IMR-90 (cell line): Measurements from ENCODE around the gene DNAH8. TPM values are rescaled to one million over a fixed set of nuclear protein-coding genes. Genes with fewer than 3 reads are reported as not detected.

Experiments
- ATAC-seq: fragments of 200-7000 bp; cut with Tn5 transposase; 2 replicates; pipeline ENCODE4 v1.9.1; 2020; ENCODE audit warnings: low read depth, mild to moderate bottlenecking, moderate library complexity
- BruUV-seq: library from RNA; stranded (reverse); fragments of 400-500 nt; replicated peaks from 2 replicates; lab custom pipeline; 2021; lab: Mats Ljungman, UMichigan
- CTCF ChIA-PET: fragments of 300-600 bp; formaldehyde crosslinking; extraction: SDS; loops from one replicate; lab custom pipeline; 2021; ENCODE audit warnings: antibody characterized with exemption; lab: Yijun Ruan, JAX
- POLR2A ChIA-PET: fragments of 300-600 bp; sonication (Branson Sonifier 250); formaldehyde crosslinking; loops from one replicate; lab custom pipeline; 2022; ENCODE audit warnings: antibody characterized with exemption; ENCODE audit not compliant: unreplicated experiment; lab: Charles Lee
- DNase-seq: peaks from one replicate; pipeline ENCODE4 v3.0.0; 2013
- H2AFZ ChIP-seq: replicated peaks from 2 replicates; pipeline ENCODE3; 2013; ENCODE audit warnings: low read length, mild to moderate bottlenecking; ENCODE audit not compliant: poor library complexity
- H2AK5ac ChIP-seq: 2 replicates; pipeline ENCODE4 v1.6.1; 2013; ENCODE audit warnings: low read depth, low read length, inconsistent platforms
- H2AK9ac ChIP-seq: replicated peaks from 2 replicates; pipeline ENCODE3; 2013; ENCODE audit warnings: mild to moderate bottlenecking, low read depth, low read length, moderate library complexity; ENCODE audit not compliant: poor library complexity
- H2BK120ac ChIP-seq: 2 replicates; pipeline ENCODE4 v1.6.1; 2013; ENCODE audit warnings: low read depth, low read length, inconsistent platforms
- H2BK15ac ChIP-seq: 3 replicates; pipeline ENCODE4 v1.6.1; 2013; ENCODE audit warnings: low read depth, low read length, inconsistent platforms
- H2BK20ac ChIP-seq: 2 replicates; pipeline ENCODE4 v1.6.1; 2013; ENCODE audit warnings: low read depth, mild to moderate bottlenecking, inconsistent platforms, low read length, moderate library complexity
- H2BK5ac ChIP-seq: 2 replicates; pipeline ENCODE4 v1.6.1; 2013; ENCODE audit warnings: mild to moderate bottlenecking, low read depth, low read length, inconsistent platforms; ENCODE audit not compliant: poor library complexity, severe bottlenecking
- H3K14ac ChIP-seq: replicated peaks from 2 replicates; pipeline ENCODE4 v1.6.1; 2013; ENCODE audit warnings: low read depth, low read length, inconsistent platforms
- H3K18ac ChIP-seq: 2 replicates; pipeline ENCODE4 v1.6.1; 2013; ENCODE audit warnings: low read depth, low read length, control low read depth
- H3K23ac ChIP-seq: 2 replicates; pipeline ENCODE4 v1.6.1; 2013; ENCODE audit warnings: low read depth, low read length, inconsistent platforms
- H3K27ac ChIP-seq: 2 replicates; pipeline ENCODE4 v1.5.1; 2013; ENCODE audit warnings: mild to moderate bottlenecking, control low read depth, low read length; ENCODE audit not compliant: insufficient read depth
- H3K27me3 ChIP-seq: 2 replicates; pipeline ENCODE4 v1.6.1; 2013; ENCODE audit warnings: low read length; ENCODE audit not compliant: control insufficient read depth, insufficient read depth
- H3K36me3 ChIP-seq: 2 replicates; pipeline ENCODE4 v1.6.1; 2013; ENCODE audit warnings: low read length, mixed read lengths; ENCODE audit not compliant: control insufficient read depth, insufficient read depth
- H3K4ac ChIP-seq: 2 replicates; pipeline ENCODE4 v1.6.1; 2013; ENCODE audit warnings: low read depth, low read length, inconsistent platforms
- H3K4me1 ChIP-seq: 2 replicates; pipeline ENCODE4 v1.6.1; 2013; ENCODE audit warnings: low read length, mixed read lengths; ENCODE audit not compliant: control insufficient read depth, insufficient read depth
- H3K4me2 ChIP-seq: 2 replicates; pipeline ENCODE4 v1.6.1; 2013; ENCODE audit warnings: low read depth, mild to moderate bottlenecking, control low read depth, low read length, moderate library complexity
- H3K4me3 ChIP-seq: 2 replicates; pipeline ENCODE4 v1.5.1; 2013; ENCODE audit warnings: low read depth, mild to moderate bottlenecking, control low read depth, low read length, moderate library complexity; ENCODE audit not compliant: insufficient read depth
- H3K56ac ChIP-seq: 2 replicates; pipeline ENCODE4 v1.6.1; 2013; ENCODE audit warnings: low read length, inconsistent platforms; ENCODE audit not compliant: insufficient read depth; ENCODE audit errors: extremely low read depth
- H3K79me1 ChIP-seq, 2 experiments: 2 replicates each; pipeline ENCODE4 v1.6.1; 2013; ENCODE audit warnings: low read length in 2 of 2, inconsistent platforms in 1 of 2, low read depth in 1 of 2
- H3K9ac ChIP-seq: 2 replicates; pipeline ENCODE4 v1.6.1; 2013; ENCODE audit warnings: low read depth, low read length, control low read depth
- H3K9me1 ChIP-seq: 2 replicates; pipeline ENCODE4 v1.6.1; 2013; ENCODE audit warnings: low read length, inconsistent platforms; ENCODE audit not compliant: insufficient read depth
- H3K9me3 ChIP-seq: 2 replicates; pipeline ENCODE4 v1.6.1; 2013; ENCODE audit warnings: low read length; ENCODE audit not compliant: control insufficient read depth, insufficient read depth
- H4K20me1 ChIP-seq: 2 replicates; pipeline ENCODE4 v1.6.1; 2013; ENCODE audit warnings: low read length, inconsistent platforms; ENCODE audit not compliant: insufficient read depth
- H4K5ac ChIP-seq: 2 replicates; pipeline ENCODE4 v1.6.1; 2013; ENCODE audit warnings: mild to moderate bottlenecking, low read depth, low read length, control low read depth
- H4K8ac ChIP-seq, 2 experiments: 2 replicates each; pipeline ENCODE4 v1.6.1; 2013; ENCODE audit warnings: low read depth in 2 of 2, low read length in 2 of 2, control low read depth in 1 of 2, inconsistent platforms in 1 of 2
- H4K91ac ChIP-seq: 2 replicates; pipeline ENCODE4 v1.6.1; 2013; ENCODE audit warnings: low read depth, low read length, inconsistent platforms; ENCODE audit not compliant: insufficient read depth
- BHLHE40 ChIP-seq: fragments of 150-350 bp; IDR thresholded peaks from 2 replicates; pipeline ENCODE4 v1.6.1; 2016; ENCODE audit warnings: mild to moderate bottlenecking, low read depth, low read length
- CTCF ChIP-seq: conservative IDR thresholded peaks from 2 replicates; pipeline ENCODE4 v1.5.1; 2012; ENCODE audit warnings: mild to moderate bottlenecking, low read depth, low read length, improper control_type of control experiment
- FOS ChIP-seq: fragments of 150-350 bp; IDR thresholded peaks from 2 replicates; pipeline ENCODE4 v1.6.1; 2016; ENCODE audit warnings: low read depth, low read length
- MAFK ChIP-seq: IDR thresholded peaks from 2 replicates; pipeline ENCODE4 v1.6.1; 2012; ENCODE audit warnings: low read depth, low read length, improper control_type of control experiment
- MXI1 ChIP-seq: IDR thresholded peaks from 2 replicates; pipeline ENCODE4 v1.6.1; 2012; ENCODE audit warnings: low read depth, mild to moderate bottlenecking, low read length, moderate library complexity, borderline replicate concordance
- NFE2L2 ChIP-seq: fragments of 150-350 bp; IDR thresholded peaks from 2 replicates; pipeline ENCODE4 v1.6.1; 2016; ENCODE audit warnings: low read depth, mild to moderate bottlenecking, low read length
- POLR2A ChIP-seq: IDR thresholded peaks from 2 replicates; pipeline ENCODE4 v1.6.1; 2012; ENCODE audit warnings: mild to moderate bottlenecking, low read depth, low read length
- RAD21 ChIP-seq: IDR thresholded peaks from 2 replicates; pipeline ENCODE4 v1.6.1; 2012; ENCODE audit warnings: low read length, improper control_type of control experiment
- RCOR1 ChIP-seq: IDR thresholded peaks from 2 replicates; pipeline ENCODE4 v1.6.1; 2012; ENCODE audit warnings: mild to moderate bottlenecking, low read length, improper control_type of control experiment; ENCODE audit not compliant: insufficient replicate concordance
- RFX5 ChIP-seq: IDR thresholded peaks from 2 replicates; pipeline ENCODE4 v1.8.0; 2012; ENCODE audit warnings: low read depth, mild to moderate bottlenecking, low read length, moderate library complexity
- SMC3 ChIP-seq: fragments of 150-350 bp; IDR thresholded peaks from 2 replicates; pipeline ENCODE4 v1.6.1; 2016; ENCODE audit warnings: low read depth, mild to moderate bottlenecking, antibody characterized with exemption, low read length, moderate library complexity
- USF2 ChIP-seq: fragments of 150-350 bp; IDR thresholded peaks from 2 replicates; pipeline ENCODE4 v1.6.1; 2017; ENCODE audit warnings: mild to moderate bottlenecking, antibody characterized with exemption, low read length, low read depth
- WGBS, 2 experiments: methylation state at CpG; one replicate each; pipeline versions ENCODE4 v1.1.5 to v1.1.7; 2013; ENCODE audit warnings: missing lambda C conversion rate in 2 of 2; ENCODE audit not compliant: insufficient read length in 1 of 2; ENCODE audit errors: extremely low coverage in 2 of 2; 5-methylcytosine and 5-hydroxymethylcytosine counted together
- dilution Hi-C: fragments of 300-500 bp; cut with HindIII; formaldehyde crosslinking; loops from one replicate; pipeline ENCODE4 v1.14.3; 2018; ENCODE audit warnings: low sequenced_read_pairs; ENCODE audit not compliant: unreplicated experiment
- in situ Hi-C: fragments of 300-500 bp; cut with MboI; formaldehyde crosslinking; loops from 3 replicates; pipeline ENCODE4 v1.14.3; 2019; ENCODE audit warnings: low sequenced_read_pairs, inconsistent platforms, mixed read lengths
- intact Hi-C: fragments of 100-400 bp; cut with micrococcal nuclease; formaldehyde crosslinking; loops from 2 replicates; pipeline ENCODE4 v1.10.0; 2022
- polyA plus RNA-seq, 3 experiments: library from polyadenylated mRNA; depleted of rRNA; stranded (reverse); fragments of >200 nt; gene quantifications; 2 replicates each; pipeline ENCODE4 v1.2.3, GENCODE V29; 2012; ENCODE audit warnings: low replicate concordance in 1 of 3
- total RNA-seq: library from RNA; depleted of rRNA; stranded (reverse); fragments of >200 nt; gene quantifications from 2 replicates; pipeline ENCODE4 v1.2.3, GENCODE V29; 2012

Gene DNAH8
- total and polyA plus RNA-seq, 2 of the 4 experiments (the other 2 are of a cell fraction) = not detected

- Histone ChIP-seq H3K14ac (no peak overlapping the region), H3K4me1 (no peaks in the 10 kb centered on the region), H2BK120ac (no peak overlapping the region), H3K18ac (no peak overlapping the region), H2AK5ac (no peak overlapping the region), H2BK5ac (no peak overlapping the region), H3K23ac (no peak overlapping the region), H3K27me3 (peaks cover 7% of the 10 kb centered on the region), H3K4ac (no peak overlapping the region), H3K9me3 (no peaks in the 10 kb centered on the region), H3K4me3 (no peak overlapping the region), H2AFZ (no peak overlapping the region), H3K56ac (no peak overlapping the region), H3K79me1 (no peaks in the 10 kb centered on the region), H2AK9ac (no peak overlapping the region), H2BK15ac (no peak overlapping the region), H4K5ac (no peak overlapping the region), H3K9me1 (no peaks in the 10 kb centered on the region), H4K20me1 (no peaks in the 10 kb centered on the region), H3K4me2 (no peak overlapping the region), H3K36me3 (no peaks in the 10 kb centered on the region), H3K9ac (no peak overlapping the region), H2BK20ac (no peak overlapping the region), H3K27ac (no peak overlapping the region), H4K91ac (no peak overlapping the region), H4K8ac (no peak overlapping the region)
- DNase-seq (no peak), ATAC-seq (no peak)
- CTCF ChIA-PET = no interaction called here
- intact Hi-C loops (no loop called here), dilution Hi-C loops (no loop called here), in situ Hi-C loops (no loop called here)
- 89% methylated on average over 8 of the region's 26 CpGs; no CpG with 5 or more reads in 1 of the 2 experiments for WGBS, 2 experiments
- POLR2A ChIA-PET = no interaction called here
- no TSS peak for BruUV-seq
- TF ChIP-seq FOS (no peak), BHLHE40 (no peak), USF2 (no peak), RAD21 (no peak), RCOR1 (no peak), NFE2L2 (no peak), POLR2A (no peak), SMC3 (no peak), RFX5 (no peak), MXI1 (no peak), CTCF (no peak), MAFK (no peak)
These were observed 7.7 kb downstream of the DNAH8 start for GRCh38 chr6:38722727-38723334.
